ENCODE measurements around the gene MISP.
"Not testable (repeated sequence)": the region's sequence is repeated elsewhere in the genome, so short reads cannot be mapped to it uniquely, and the experiment has no call there.

Gene MISP

GRCh38 chr19:750640-751423, at the start of gene MISP:
MISP (plus strand) TSS chr19:751112; CDS start chr19:756947, 5,835 bp downstream.
- no peak for DNase-seq (ENCODE audit: low read depth in 2 of 2)

GRCh38 chr19:702847-703246, 48.1 kb upstream of the MISP start:
- not testable (repeated sequence) for DNase-seq (ENCODE audit: low read depth in 2 of 2)

GRCh38 chr19:703329-703650, 47.6 kb upstream of the MISP start:
- DNase-seq (ENCODE audit: low read depth in 2 of 2), result no peak

GRCh38 chr19:703651-704446, 47.1 kb upstream of the MISP start:
- peak; percentile 23 to 60 for DNase-seq (ENCODE audit: low read depth in 2 of 2)

- DNase-seq (ENCODE audit: low read depth in 2 of 2), result no peak
These were observed 46.5 kb upstream of the MISP start for GRCh38 chr19:704447-704741.

DNA sequence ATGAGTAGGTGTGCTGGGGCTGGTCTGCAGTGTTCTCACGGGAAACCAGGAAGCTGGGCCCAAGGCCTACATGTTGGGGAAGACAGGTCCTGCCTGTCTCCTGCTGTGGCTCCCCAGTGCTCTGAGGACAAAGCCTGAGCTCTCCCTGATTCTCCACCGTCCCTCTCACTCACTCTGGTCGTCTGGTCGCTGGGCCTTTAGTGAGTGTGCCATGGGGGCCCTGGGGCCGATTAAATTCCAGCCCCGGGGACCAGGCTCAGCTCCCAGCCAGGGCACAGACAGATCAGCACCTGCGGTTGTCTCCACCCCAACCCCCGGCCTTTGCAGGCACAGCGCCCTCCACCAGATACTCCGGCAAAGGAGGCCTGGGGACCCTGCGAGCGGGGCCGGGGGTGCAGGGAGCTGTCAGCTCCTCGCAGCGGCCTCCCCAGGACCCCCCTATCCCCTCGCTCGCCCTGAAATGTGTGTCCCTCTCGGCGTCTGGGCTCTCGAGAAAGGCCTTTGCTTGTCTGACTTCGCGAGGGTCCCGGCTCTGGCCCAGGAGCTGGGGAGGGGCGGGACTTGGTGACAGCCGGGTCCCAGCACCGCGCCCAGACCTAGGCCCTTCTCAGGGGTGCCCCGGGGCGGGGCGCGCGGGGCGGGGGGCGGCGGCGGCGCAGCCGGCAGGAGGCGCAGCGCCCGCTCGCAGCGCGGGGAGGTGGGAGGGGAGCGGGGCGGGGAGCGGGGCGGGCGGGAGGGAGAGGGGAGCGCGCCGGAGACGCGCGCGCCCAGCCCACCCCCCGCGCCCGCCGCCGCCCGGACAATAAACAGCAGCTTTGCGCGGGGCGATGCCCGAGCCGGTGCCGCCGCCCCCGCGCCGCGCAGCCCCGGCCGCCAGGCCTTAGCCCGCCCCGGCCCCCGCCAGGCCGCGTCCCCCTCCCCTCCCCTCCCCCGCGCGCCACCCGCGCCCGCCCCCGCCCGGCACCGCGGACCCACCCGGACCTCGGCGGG, 42.5 kb upstream of the MISP start, which contains the start of gene PALM:
PALM (plus strand) TSS at position 782 of the 990 bp plus-strand sequence. CDS start 212 bp downstream, outside the sequence.
- DNase-seq (ENCODE audit: low read depth in 2 of 2), result no peak

DNA sequence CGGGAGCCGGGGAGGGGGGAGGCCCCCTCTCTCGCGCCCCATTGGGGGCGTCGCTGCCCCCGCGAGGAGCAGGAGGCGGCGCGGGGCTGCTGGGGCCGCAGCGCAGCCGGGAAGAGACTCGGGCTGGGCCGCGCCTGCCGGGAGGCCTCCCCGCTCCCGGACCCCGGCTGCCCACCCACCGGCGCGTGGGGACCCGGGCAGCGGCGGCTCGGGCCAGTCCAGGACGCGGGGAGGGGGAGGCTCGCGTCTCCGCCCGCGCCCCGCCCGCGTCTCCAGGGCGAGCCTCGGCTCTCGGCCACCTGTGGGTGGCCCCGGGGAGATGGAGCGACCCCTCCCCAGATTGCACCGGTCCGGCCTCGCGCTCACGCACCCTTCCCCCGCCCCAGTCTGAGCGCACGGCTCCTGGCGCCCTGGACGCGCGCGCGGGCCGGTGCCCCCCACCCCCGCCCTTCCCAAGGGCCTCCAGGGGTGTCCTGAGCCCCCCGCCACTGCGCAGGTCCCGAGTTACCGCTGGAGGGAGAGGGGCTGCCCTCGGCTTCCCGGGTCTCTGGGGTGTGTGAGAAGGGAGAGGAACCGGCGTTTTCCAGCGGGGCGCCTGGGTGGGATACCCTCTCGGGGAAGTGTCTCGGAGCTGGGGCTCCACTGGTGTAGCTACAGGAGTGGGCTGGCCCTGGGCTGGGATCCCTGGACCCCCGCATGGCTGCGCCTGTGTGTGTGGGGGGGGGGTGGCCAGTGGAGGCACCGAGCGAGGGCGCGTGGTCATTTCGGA, 41.5 kb upstream of the MISP start:
- no peak for DNase-seq (ENCODE audit: low read depth in 2 of 2)

GRCh38 chr19:709965-710571, 40.8 kb upstream of the MISP start:
- DNase-seq (ENCODE audit: low read depth in 2 of 2), result no peak

- DNase-seq (ENCODE audit: low read depth in 2 of 2), result no peak
These were observed 40.1 kb upstream of the MISP start for GRCh38 chr19:710767-711166.

- no peak for DNase-seq (ENCODE audit: low read depth in 2 of 2)
These were observed 39.7 kb upstream of the MISP start for GRCh38 chr19:711254-711653.

GRCh38 chr19:715347-715746, 35.6 kb upstream of the MISP start:
- no peak for DNase-seq (ENCODE audit: low read depth in 2 of 2)

DNA sequence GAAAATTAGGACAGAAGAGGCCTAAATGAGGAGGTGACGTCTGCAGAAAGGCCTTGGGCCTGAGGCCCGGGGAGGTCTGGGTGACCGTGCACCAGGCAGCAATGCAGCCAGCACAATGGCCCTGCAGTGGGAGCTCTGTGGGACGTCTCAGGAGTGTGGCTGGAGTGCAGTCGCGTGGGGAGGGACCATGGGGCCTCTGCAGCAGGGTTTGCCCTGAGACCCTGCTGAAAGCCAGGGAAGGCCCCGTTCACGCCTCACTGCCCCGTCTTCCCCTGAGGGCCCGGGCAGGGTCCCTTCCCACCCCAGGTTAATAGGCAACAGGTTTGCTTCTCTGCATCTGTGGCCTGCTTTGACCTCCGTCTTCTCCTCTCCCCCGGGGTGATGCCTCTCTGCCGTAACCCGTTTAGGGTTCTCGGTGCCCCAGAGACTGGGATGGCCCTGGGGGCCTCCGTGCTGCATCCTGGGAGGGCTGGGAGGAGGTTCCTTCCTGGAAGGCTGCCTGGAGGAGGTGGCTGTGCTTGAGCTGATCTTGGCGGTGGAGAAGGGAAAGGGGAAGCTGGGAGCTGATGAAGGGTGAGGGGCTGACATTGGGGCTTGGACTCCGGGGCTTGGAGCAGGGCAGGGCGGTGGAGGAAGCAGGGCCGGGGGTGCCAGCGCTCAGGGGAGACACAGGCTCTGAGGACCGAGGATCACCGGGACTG, 32.5 kb upstream of the MISP start:
- no peak for DNase-seq (ENCODE audit: low read depth in 2 of 2)

DNA sequence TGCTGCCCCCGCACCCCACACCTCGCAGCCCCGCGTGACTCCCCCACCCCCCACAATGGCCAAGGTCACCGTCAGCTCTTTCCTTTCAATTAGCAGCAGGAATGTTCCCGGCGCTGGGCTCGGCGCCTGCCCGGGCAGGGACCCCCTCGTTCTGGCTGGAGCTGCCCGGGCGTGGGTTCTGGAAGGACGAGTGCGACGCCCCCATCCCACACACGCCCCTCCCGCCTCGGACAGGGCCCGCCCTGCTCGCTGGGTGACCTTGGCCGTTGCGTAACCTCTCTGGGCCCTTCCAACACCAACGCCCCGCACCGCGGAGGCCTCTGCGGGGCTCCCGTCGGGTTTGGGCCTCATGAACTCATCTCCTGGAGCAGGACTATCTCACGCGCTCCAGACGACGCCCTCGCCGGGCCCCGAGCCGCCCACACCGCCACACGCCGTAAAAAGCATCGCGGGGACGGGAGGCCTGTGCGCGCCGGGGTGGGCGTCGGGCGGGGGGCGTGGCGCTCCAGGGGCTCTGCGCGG, 31.9 kb upstream of the MISP start:
- no peak for DNase-seq (ENCODE audit: low read depth in 2 of 2)

DNA sequence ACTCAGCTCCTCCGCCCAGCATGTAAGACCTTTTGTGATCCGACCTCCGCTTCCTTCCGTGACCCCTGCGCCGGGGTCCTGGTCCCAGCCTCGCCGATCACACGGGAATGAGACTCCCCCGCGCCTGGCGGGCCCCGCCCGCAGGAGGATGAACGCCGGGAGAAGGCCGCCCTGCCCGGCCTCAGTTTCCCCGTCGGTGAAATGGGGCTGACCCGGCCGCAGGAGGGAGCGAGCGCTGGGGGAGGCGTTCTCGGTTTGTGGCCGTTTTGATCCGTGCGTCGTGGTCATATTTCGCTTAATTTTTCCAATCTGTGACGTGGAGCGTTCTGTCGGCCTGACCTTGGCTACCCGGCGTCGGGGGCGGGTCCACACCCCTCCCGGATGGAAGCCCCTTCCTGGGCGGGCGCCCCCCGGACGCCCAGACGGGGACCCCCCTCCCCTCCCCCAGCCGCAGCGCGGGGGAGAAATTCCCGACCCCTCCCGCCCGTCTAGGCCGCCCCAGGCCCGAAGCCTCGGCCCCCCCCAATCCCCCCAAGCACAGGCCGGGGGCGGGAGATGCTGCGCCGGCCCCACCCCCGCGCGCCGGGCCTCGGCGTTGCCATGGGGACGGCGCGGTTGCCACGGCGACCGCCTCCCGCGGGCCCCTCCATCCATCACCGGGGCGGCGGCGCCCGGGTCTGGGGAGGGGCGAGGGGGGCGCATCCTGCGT, 31.1 kb upstream of the MISP start:
- DNase-seq (ENCODE audit: low read depth in 2 of 2), result no peak

- no peak for DNase-seq (ENCODE audit: low read depth in 2 of 2)
These were observed 30.4 kb upstream of the MISP start for GRCh38 chr19:720345-721160.

DNA sequence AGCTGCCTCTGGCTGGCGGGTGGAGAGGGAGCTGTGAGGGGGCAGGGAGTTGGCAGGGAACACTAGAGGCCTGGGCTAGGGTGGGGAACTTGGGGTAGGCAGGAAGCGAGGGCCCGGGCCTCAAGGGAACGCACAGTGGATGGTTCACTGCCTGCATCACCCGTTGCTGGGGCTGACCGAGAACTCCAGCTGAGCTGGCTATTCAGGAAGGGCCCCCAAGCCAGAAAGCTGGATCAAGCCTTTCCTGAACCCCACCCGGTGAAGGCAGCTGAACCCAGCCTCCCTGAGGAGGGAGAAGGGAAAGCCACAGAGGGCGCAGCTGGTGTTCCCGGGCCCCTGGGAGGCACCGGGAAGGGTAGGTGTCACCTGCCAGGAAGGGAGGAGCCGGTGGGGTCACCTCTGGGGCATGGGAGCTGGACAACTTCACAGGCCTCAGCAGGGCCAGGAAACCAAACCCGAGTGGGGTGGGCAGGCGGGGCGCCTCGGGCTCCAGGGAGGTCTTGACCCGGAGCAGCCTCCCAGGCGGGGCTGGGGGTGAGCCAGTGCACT, 28.3 kb upstream of the MISP start:
- no peak for DNase-seq (ENCODE audit: low read depth in 2 of 2)

DNA sequence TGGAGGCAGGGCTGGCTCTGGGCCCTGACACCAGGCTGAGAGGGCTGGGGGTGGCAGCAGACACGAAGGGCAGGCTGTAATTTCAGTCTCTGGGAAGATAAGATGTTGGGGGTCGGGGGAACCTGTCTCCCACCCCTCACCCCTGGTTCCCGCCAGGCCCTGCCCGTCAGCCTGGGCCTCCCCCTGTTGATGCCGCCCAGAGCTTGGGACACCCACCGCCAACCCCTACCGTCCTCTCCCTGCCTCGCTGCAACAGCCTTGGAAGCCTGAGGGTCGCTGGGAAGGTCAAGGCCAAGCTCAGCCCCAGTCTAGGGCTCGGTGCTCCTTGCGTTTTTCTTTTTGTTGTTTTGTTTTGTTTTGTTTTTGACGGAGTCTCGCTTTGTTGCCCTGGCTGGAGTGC, 27.7 kb upstream of the MISP start:
- DNase-seq (ENCODE audit: low read depth in 2 of 2), result no peak

- DNase-seq (ENCODE audit: low read depth in 2 of 2), result no peak
These were observed 27.2 kb upstream of the MISP start for GRCh38 chr19:723714-724113.

Measured in activated CD4-positive, alpha-beta T cell treated with anti-CD3 and anti-CD28 coated beads for 24 hours (primary cell).